GM12875 (cell line): ENCODE data around the gene PPIG.

ENCODE experiments used
- H3K4me3 ChIP-seq: one replicate; pipeline ENCODE4 v1.5.1; 2011; ENCODE audit warnings: low read depth, low read length, control low read depth
- CTCF ChIP-seq: IDR thresholded peaks from 2 replicates; pipeline ENCODE4 v1.5.1; 2011; ENCODE audit warnings: low read depth, mild to moderate bottlenecking, control low read depth, inconsistent platforms, low read length, moderate library complexity, borderline replicate concordance; ENCODE audit not compliant: insufficient read depth

The PPIG gene

GRCh38 chr2:169625781-169626180 lies 41.6 kb downstream of the PPIG start:
- no peak overlapping the region for H3K4me3 ChIP-seq
- TF ChIP-seq CTCF: no peak

- no peak overlapping the region for H3K4me3 ChIP-seq
- TF ChIP-seq CTCF: no peak
Measured at GRCh38 chr2:169636440-169637097, 52.4 kb downstream of the PPIG start.

- no peak for TF ChIP-seq CTCF
- H3K4me3 ChIP-seq: no peak overlapping the region
Measured at GRCh38 chr2:169637620-169638019, 53.5 kb downstream of the PPIG start.

GRCh38 chr2:169640104-169640503 lies 56.0 kb downstream of the PPIG start:
- H3K4me3 ChIP-seq: no peak overlapping the region
- no peak for TF ChIP-seq CTCF

- no peak for TF ChIP-seq CTCF
- H3K4me3 ChIP-seq: no peak overlapping the region
Measured at GRCh38 chr2:169641464-169641863, 57.3 kb downstream of the PPIG start.

GRCh38 chr2:169644173-169644572 lies 60.0 kb downstream of the PPIG start:
- TF ChIP-seq CTCF: no peak
- no peak overlapping the region for H3K4me3 ChIP-seq

GRCh38 chr2:169647496-169647895 lies 63.3 kb downstream of the PPIG start:
- no peak for TF ChIP-seq CTCF
- H3K4me3 ChIP-seq: no peak overlapping the region
